RCC 7860 (cell line): ENCODE measurements around the gene THEM5.
"Not testable (repeated sequence)": the region's sequence is repeated elsewhere in the genome, so short reads cannot be mapped to it uniquely, and the experiment has no call there.

Experiments used
- DNase-seq: peaks from one replicate; pipeline ENCODE4 v3.0.0-alpha.2; 2015; ENCODE audit warnings: low spot score
- FAIRE-seq: peaks from 2 replicates; lab custom pipeline; 2012; peaks lifted over from hg19 to GRCh38; lab: Jason Lieb, UNC

THEM5 gene, protein sequence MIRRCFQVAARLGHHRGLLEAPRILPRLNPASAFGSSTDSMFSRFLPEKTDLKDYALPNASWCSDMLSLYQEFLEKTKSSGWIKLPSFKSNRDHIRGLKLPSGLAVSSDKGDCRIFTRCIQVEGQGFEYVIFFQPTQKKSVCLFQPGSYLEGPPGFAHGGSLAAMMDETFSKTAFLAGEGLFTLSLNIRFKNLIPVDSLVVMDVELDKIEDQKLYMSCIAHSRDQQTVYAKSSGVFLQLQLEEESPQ

GRCh38 chr1:151853411-151853943, at the start of gene THEM5:
Gene THEM5 (minus strand): TSS chr1:151853712. CDS start chr1:151853565, 147 bp downstream.
- DNase-seq = no peak
- FAIRE-seq = no peak

DNA sequence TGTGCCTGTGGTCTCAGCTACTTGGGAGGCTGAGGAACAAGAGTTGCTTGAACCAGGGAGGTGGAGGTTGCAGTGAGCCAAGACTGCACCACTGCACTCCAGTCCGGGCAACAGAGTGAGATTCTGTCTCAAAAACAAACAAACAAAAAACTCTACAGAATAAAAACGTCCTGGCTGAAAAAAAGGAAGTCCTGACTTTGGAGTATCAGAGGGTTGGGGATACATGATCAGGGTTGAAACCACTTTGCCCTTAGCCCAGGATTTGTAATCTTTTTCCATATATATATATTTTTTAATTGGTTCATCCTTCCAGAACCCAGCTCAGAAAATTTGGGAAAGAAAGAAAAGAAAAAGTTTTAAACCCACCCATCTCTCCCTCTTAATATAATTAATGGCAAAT, 49.3 kb upstream of the THEM5 start:
- FAIRE-seq = no peak
- DNase-seq = no peak

- FAIRE-seq, DNase-seq: not testable (repeated sequence)
These were observed 47.3 kb upstream of the THEM5 start for GRCh38 chr1:151900804-151901203.

DNA sequence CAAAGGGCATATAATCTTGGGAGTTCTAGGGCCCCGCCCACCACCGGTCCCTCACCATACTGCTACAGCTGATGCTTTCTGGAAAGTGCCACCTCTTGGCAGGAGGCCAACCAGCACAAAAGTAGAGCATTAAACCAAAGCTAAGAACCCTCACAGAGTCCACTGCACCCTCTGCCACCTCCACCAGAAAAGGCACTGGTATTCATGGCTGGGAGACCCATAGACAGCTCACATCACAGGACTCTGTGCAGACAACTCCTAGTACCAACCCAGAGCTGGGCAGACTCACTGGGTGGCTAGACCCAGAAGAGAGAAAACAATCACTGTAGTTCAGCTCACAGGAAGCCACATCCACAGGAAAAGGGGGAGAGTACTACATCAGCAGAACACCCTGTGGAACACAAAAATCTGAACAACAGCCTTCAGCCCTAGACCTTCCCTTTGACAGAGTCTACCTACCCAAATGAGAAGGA, 45.0 kb upstream of the THEM5 start:
- no peak for FAIRE-seq

GRCh38 chr1:151897991-151898431, 44.5 kb upstream of the THEM5 start:
- DNase-seq (no peak), FAIRE-seq (no peak)

More for the DNA sequence above, 45.0 kb upstream of the THEM5 start:
- no peak for DNase-seq

- FAIRE-seq = no peak
- no peak for DNase-seq
These were observed 39.8 kb upstream of the THEM5 start for GRCh38 chr1:151893176-151893924.

- DNase-seq = no peak
- no peak for FAIRE-seq
These were observed 38.7 kb upstream of the THEM5 start for GRCh38 chr1:151892190-151892589.

- no peak for FAIRE-seq
- no peak for DNase-seq
These were observed 38.0 kb upstream of the THEM5 start for GRCh38 chr1:151891512-151891911.

DNA sequence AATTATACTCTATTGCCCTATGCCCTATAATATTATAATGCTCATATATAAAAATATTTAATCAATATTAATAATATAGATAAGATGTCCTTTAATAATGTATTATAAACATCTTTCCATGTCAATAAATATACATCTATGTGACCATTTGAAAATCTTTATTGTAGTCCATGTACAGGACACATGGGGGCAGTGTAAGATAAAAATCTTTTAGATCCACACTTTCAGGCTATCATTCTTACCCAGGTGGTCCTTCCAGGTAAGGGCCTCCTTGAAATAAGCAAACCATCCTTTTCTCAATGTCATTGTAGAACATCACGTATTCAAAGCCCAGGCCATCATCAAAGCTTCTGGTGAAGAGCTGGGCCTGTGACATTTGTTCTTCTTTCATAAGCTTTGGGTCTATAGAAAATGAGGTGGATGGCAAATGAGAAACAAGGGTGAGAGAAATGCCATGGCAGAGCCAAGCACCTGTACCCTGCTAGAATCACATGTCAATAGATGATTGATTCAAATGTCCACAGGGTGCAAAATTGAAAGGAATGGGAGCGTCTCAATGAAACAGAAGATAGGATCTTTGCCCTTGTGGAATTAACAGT, 35.6 kb upstream of the THEM5 start:
- DNase-seq = no peak
- FAIRE-seq = peak; percentile 59

DNA sequence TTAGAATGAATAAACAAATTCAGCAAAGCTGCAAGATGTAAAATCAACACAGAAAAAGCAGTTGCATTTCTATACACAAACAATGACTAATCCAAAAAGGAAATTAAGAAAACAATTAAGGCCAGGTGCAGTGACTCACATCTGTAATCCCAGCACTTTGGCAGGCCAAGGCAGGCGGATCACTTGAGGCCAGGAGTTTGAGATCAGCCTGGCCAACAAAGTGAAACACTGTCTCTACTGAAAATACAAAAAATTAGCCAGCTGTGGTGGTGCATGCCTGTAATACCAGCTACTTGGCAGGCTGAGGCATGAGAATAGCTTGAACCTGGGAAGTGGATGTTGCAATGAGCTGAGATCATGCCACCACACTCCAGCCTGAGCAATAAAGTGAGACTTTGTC, 33.5 kb upstream of the THEM5 start:
- FAIRE-seq = no peak
- DNase-seq = no peak

GRCh38 chr1:151885479-151885878, 32.0 kb upstream of the THEM5 start:
- no peak for DNase-seq
- FAIRE-seq = no peak

DNA sequence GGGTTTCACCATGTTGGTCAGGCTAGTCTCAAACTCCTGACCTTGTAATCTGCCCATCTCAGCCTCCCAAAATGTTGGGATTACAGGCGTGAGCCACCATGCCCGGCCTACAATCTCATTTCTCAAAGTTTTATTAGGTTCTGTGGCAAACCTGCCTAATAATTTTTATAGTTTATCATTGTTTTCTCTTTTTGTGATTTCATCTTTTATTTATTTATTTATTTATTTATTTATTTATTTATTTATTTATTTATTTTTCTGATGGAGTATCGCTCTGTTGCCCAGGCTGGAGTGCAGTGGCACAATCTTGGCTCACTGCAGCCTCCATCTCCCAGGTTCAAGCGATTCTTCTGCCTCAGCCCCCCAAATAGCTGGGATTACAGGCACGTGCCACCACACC, 31.4 kb upstream of the THEM5 start:
- not testable (repeated sequence) for DNase-seq, FAIRE-seq

DNA sequence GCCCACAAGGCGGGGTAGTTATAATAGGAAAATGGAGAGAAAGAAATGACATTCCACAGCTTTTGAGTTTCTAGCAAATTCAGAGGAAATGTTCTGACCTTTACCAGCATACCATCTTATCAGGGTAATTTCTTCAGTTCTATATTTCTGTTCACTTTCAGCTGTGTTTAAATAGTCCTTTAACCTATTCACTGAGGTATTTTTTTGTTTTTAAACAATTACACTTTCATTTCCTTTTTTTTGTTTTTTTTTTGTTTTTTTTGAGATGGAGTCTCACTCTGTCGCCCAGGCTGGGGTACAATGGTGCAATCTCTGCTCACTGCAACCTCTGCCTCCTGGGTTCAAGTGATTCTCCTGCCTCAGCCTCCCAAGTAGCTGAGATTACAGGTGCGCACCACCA, 30.9 kb upstream of the THEM5 start:
- not testable (repeated sequence) for FAIRE-seq, DNase-seq

DNA sequence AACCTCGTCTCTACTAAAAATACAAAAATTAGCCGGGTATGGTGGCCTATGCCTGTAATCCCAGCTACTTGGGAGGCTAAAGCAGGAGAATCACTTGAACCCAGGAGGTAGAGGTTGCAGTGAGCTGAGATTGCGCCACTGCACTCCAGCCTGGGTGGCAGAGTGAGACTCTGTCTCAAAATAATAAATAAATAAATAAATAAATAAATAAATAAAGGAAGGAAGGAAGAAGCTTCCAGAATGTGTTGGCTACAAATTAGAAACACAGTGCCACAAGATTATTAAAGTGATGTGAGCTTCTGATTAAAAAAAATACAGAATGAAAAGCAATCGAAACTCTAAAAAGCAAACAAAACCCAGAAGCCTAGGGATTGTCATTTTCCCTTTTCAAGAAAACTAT, 30.4 kb upstream of the THEM5 start:
- not testable (repeated sequence) for FAIRE-seq, DNase-seq

- not testable (repeated sequence) for FAIRE-seq
These were observed 29.4 kb upstream of the THEM5 start for GRCh38 chr1:151882918-151883317.

GRCh38 chr1:151882466-151882865, 29.0 kb upstream of the THEM5 start:
- FAIRE-seq = no peak
- DNase-seq = no peak

More at GRCh38 chr1:151882918-151883317, 29.4 kb upstream of the THEM5 start:
- DNase-seq = not testable (repeated sequence)

- FAIRE-seq (no peak), DNase-seq (no peak)
These were observed 28.0 kb upstream of the THEM5 start for GRCh38 chr1:151881479-151881878.

DNA sequence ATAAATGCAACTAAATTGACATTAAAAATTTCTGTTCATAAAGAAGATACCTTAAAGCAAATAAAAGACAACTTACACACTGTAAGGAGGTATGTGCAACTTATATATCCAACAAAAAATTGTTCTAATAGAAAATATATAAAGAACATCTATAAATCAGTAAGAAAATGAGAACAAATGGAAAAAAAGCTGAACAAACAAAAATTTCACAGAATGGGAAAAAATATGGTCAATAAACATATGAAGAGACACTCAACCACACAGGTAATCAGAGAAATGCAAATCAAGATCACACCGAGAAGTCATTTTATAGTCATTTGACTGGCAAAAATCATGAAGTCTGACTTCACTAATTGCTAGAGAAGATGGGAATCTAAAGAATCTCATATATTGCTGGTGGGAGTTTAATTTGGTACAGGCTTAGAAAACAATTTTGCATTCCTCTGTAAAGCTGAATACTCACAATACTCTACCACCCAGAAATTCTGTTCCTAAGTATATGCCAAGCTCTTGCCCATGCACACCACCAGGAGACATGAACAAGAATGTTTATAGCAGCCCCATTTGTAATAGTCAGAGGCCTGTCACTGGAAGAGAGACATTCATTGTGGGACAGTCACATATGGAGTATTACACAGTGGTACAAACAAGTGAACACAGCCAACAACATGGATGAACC, 22.0 kb upstream of the THEM5 start:
- FAIRE-seq = no peak

GRCh38 chr1:151872776-151873175, 19.3 kb upstream of the THEM5 start:
- DNase-seq, FAIRE-seq: not testable (repeated sequence)

More for the DNA sequence above, 22.0 kb upstream of the THEM5 start:
- DNase-seq = no peak

- DNase-seq (no peak), FAIRE-seq (no peak)
These were observed 17.9 kb upstream of the THEM5 start for GRCh38 chr1:151871284-151872030.
